Heart right ventricle (tissue), 16 donors: ENCODE results near the gene RBMS3. TPM values are rescaled to one million over a fixed set of nuclear protein-coding genes. Genes with fewer than 3 reads are reported as not detected.

ENCODE experiments used
- ATAC-seq, 8 donors: fragments of 200-7000 bp; cut with Tn5 transposase; one replicate each; pipeline ENCODE4 v1.9.1; 2020; ENCODE audit warnings: mild to moderate bottlenecking in 8 of 8, moderate library complexity in 8 of 8, moderate number of reproducible peaks in 1 of 8
- DNase-seq, 2 donors: peaks; one replicate each; pipeline ENCODE4 v3.0.0-alpha.2; 2020
- H3K27ac ChIP-seq, 10 donors: fragments of 200-600 bp; sonication (generic) in 2 of 10; one replicate each; pipeline versions ENCODE4 v1.5.0 to v1.8.0; 2020 to 2022; ENCODE audit warnings: mild to moderate bottlenecking in 3 of 10
- H3K27me3 ChIP-seq, 7 donors: fragments of 200-600 bp; one replicate each; pipeline ENCODE4 v1.8.0; 2021 to 2022; ENCODE audit warnings: mild to moderate bottlenecking in 2 of 7
- H3K36me3 ChIP-seq, 9 donors: fragments of 200-600 bp; sonication (generic) in 1 of 9; one replicate each; pipeline versions ENCODE4 v1.5.0 to v1.8.0; 2020 to 2022; ENCODE audit warnings: mild to moderate bottlenecking in 2 of 9
- H3K4me1 ChIP-seq, 9 donors: fragments of 200-600 bp; sonication (generic) in 1 of 9; one replicate each; pipeline versions ENCODE4 v1.5.0 to v1.8.0; 2020 to 2022; ENCODE audit warnings: mild to moderate bottlenecking in 4 of 9
- H3K4me3 ChIP-seq, 10 donors: fragments of 200-600 bp; sonication (generic) in 2 of 10; one replicate each; pipeline versions ENCODE4 v1.5.0 to v1.8.0; 2020 to 2022; ENCODE audit warnings: mild to moderate bottlenecking in 7 of 10, moderate library complexity in 2 of 10
- H3K9me3 ChIP-seq, 11 donors: fragments of 200-600 bp in 10 of 11; sonication (generic) in 2 of 11; one replicate each; pipeline versions ENCODE4 v1.5.0 to v1.8.0; 2013 to 2022; ENCODE audit warnings: mild to moderate bottlenecking in 2 of 11, control low read depth in 1 of 11, moderate library complexity in 1 of 11
- CTCF ChIP-seq, 9 donors: fragments of 200-600 bp; sonication (generic) in 2 of 9; IDR thresholded peaks; one replicate each; pipeline versions ENCODE4 v1.5.0 to v1.8.0; 2021 to 2022; ENCODE audit warnings: antibody characterized with exemption in 9 of 9, mild to moderate bottlenecking in 5 of 9, moderate library complexity in 1 of 9
- WGBS, 2 donors: extraction: QIAGEN DNeasy Blood & Tissue Kit; methylation state at CpG; one replicate each; pipeline ENCODE4 v1.1.7; 2013; ENCODE audit warnings: inconsistent platforms in 1 of 2; 5-methylcytosine and 5-hydroxymethylcytosine counted together
- intact Hi-C, 10 donors: fragments of 100-400 bp; cut with DNase I; formaldehyde crosslinking; loops; one replicate each; pipeline versions ENCODE4 v1.11.1 to v1.14.2; 2022
- polyA plus RNA-seq, 2 donors: library from polyadenylated mRNA; stranded (reverse); fragments of 200-250 nt; gene quantifications; one replicate each; pipeline ENCODE4 v1.2.3, GENCODE V29; 2013
- total RNA-seq, 10 donors: library from RNA; stranded (reverse); fragmentation: NEBNext Ultra II Directional in 3 of 10; extraction: Animal tissue kit (Norgen Biotek cat#: 25700) in 3 of 10; gene quantifications; one replicate each; pipeline versions ENCODE4 v1.2.1 to v1.2.4, GENCODE V29; 2021 to 2023
- donor health status: Arrhythmogenic right ventricular cardiomyopathy.
- donor health status: ischemic (EF 13 %, LVEDD 7.1; RV severe dilation, severe dysfunction).
- donor health status: healthy with polysubstance abuse.
- donor health status: DM: no; HTN: yes; CAD: no.
- donor health status: DM: no; HTN: no; CAD: no.
- donor health status: ischemic (EF 25% LVEDD 6.9; RV normal size, moderate dysfunction).
- donor health status: ischemic (EF 25% LVEDD 5.7; RV mildly dilated, moderate dysfunction).
- donor health status: healthy.
- donor health status: DM: yes; HTN: yes; CAD: no.
- donor health status: Ischemic cardiomyopathy.
- donor health status: ischemic (EF 35%, LVEDD 5.7; RV mildly dilated, moderate dysfunction).
- donor health status: nonischemic (EF 11% LVEDD 7.7; RV severe dilation, severe dysfunction).
- donor health status: DM: yes; HTN: yes; CAD: no.
- donor health status: PGD.
- donor health status: ischemic (EF 29% LVEDD 5.4; RV normal size, mild dysfunction).
- donor health status: nonischemic (EF 23%, LVEDD 6.1; RV moderate dilation, normal function).

RBMS3 gene
- total and polyA plus RNA-seq, 12 donors, result 3.2 to 41.1 (median 26.4) TPM

- DNase-seq, result peak in 1 of 2 donors; percentile 18
- ATAC-seq, result peak; percentile 67 to 94 (median 87)
- Histone ChIP-seq H3K27ac (peak overlapping the region in 9 of 10 donors; percentile 41 to 89 (median 72)), H3K4me3 (no peak overlapping the region), H3K9me3 (no peaks in the 10 kb centered on the region), H3K36me3 (no peaks in the 10 kb centered on the region), H3K27me3 (no peaks in the 10 kb centered on the region), H3K4me1 (peaks cover 3 to 47% (median 42%) of the 10 kb centered on the region in 9 donors)
- TF ChIP-seq CTCF (IDR thresholded peaks at IDR 0.05), result no peak
- intact Hi-C loops, result loop anchor here in 4 of 10 donors (5.0 to 10.0 kb wide), 6 partner anchors 58 to 412 kb away; partner anchors contain the start of gene RBMS3 (in 2 of the 4)
- 82 to 92% methylated on average over 1 of the region's 1 CpG for WGBS, 2 donors
Observed at GRCh38 chr3:29694783-29695182, 413.9 kb downstream of the RBMS3 start.

GRCh38 chr3:29695201-29695600 lies 414.3 kb downstream of the RBMS3 start:
- Histone ChIP-seq H3K4me3 (no peak overlapping the region), H3K9me3 (no peaks in the 10 kb centered on the region), H3K27ac (peak overlapping the region; percentile 41 to 89 (median 68)), H3K4me1 (peaks cover 3 to 47% (median 39%) of the 10 kb centered on the region in 9 donors), H3K36me3 (no peaks in the 10 kb centered on the region), H3K27me3 (no peaks in the 10 kb centered on the region)
- intact Hi-C loops, result loop anchor here in 4 of 10 donors (5.0 to 10.0 kb wide), 5 partner anchors 57 to 413 kb away; partner anchors contain the start of gene RBMS3 (in 2 of the 4)
- peak in 2 of 8 donors; percentile 10 to 53 for ATAC-seq
- no peak for TF ChIP-seq CTCF (IDR thresholded peaks at IDR 0.05)
- WGBS, 2 donors, result 85 to 92% methylated on average over 1 of the region's 1 CpG
- no peak for DNase-seq

- Histone ChIP-seq H3K9me3 (peaks cover 0 to under 1% (median 0%) of the 10 kb centered on the region in 11 donors), H3K27me3 (no peaks in the 10 kb centered on the region), H3K27ac (peak overlapping the region; percentile 41 to 89 (median 68)), H3K4me3 (no peak overlapping the region), H3K4me1 (peaks cover 3 to 47% (median 39%) of the 10 kb centered on the region in 9 donors), H3K36me3 (no peaks in the 10 kb centered on the region)
- ATAC-seq (peak; percentile 34 to 85 (median 71)), DNase-seq (no peak)
- no peak for TF ChIP-seq CTCF (IDR thresholded peaks at IDR 0.05)
- 42 to 43% methylated on average over 3 of the region's 3 CpGs for whole genome bisulfite sequencing, 2 donors
- intact Hi-C loops, result loop anchor here in 4 of 10 donors (5.0 to 10.0 kb wide), 5 partner anchors 57 to 413 kb away; partner anchors contain the start of gene RBMS3 (in 2 of the 4)
Observed at GRCh38 chr3:29695643-29696198, 414.9 kb downstream of the RBMS3 start.

- peaks cover 0 to 6% (median 0%) of the 10 kb centered on the region in 11 donors for H3K9me3 ChIP-seq
- 79 to 88% methylated on average over 2 of the region's 2 CpGs for WGBS, 2 donors
- peaks cover 3 to 47% (median 39%) of the 10 kb centered on the region in 9 donors for H3K4me1 ChIP-seq
- peak overlapping the region in 9 of 10 donors; percentile 43 to 89 (median 72) for H3K27ac ChIP-seq
- intact Hi-C loops, result loop anchor here in 4 of 10 donors (5.0 to 10.0 kb wide), 5 partner anchors 56 to 414 kb away; partner anchors contain the start of gene RBMS3 (in 2 of the 4)
- ATAC-seq, result peak in 1 of 8 donors; percentile 41
- H3K36me3 ChIP-seq, result peaks cover 0 to 3% (median 0%) of the 10 kb centered on the region in 9 donors
- H3K27me3 ChIP-seq, result no peaks in the 10 kb centered on the region
- no peak overlapping the region for H3K4me3 ChIP-seq
- no peak for TF ChIP-seq CTCF (IDR thresholded peaks at IDR 0.05)
- no peak for DNase-seq
Observed at GRCh38 chr3:29696311-29696710, 415.4 kb downstream of the RBMS3 start.
